GM18505 (cell line): Measurements from ENCODE around the gene RAB44.
"Not testable (repeated sequence)": the region's sequence is repeated elsewhere in the genome, so short reads cannot be mapped to it uniquely, and the experiment has no call there.

Source experiments
- ATAC-seq: cut with Tn5 transposase; IDR thresholded peaks from one replicate; pipeline ENCODE4 v1.9.1; 2021; ENCODE audit not compliant: unreplicated experiment
- POLR2A ChIP-seq: IDR thresholded peaks from 4 replicates; pipeline ENCODE4 v1.6.1; 2011; ENCODE audit warnings: borderline replicate concordance; ENCODE audit not compliant: insufficient read depth, insufficient read length; ENCODE audit errors: extremely low read depth

Gene RAB44

DNA sequence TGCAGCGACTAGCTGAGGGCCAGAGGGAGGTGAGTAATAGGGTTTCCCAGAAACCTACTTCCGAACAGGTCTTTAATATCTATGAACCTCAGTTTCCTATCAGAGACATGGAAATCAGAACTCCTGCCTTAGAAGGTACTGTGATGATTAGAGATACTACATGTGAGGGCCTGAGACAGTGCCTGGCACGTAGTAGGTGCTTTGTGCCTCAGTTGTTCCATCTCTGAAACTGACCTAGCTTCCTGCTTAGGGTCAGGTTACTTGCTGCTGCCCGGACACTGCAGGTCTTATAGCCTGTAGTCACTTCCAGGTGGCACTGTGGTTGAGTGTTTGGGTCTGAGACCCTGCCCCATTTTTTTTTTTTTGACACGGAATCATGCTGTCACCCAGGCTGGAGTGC, 20.9 kb downstream of the RAB44 start:
- TF ChIP-seq POLR2A, result no peak
- no peak for ATAC-seq

DNA sequence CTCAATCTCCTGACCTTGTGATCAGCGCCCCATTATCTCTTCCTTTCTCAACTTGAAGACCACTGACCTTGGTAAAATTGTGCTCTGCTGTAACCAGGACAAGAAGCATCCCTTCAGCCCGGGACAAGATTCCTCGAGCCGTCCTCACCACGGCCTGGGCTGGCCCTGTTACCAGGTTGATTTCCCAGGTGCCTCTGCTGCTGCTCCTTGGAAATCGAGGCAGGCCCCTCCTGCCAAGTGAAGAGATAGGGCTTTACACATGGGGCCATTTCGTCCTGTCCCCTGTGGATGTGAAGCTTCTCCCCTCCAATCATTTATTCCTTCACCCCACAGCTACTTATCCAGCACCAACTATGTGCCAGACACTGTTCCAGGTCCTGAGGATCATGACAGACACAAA, 21.5 kb downstream of the RAB44 start:
- no peak for TF ChIP-seq POLR2A
- no peak for ATAC-seq

DNA sequence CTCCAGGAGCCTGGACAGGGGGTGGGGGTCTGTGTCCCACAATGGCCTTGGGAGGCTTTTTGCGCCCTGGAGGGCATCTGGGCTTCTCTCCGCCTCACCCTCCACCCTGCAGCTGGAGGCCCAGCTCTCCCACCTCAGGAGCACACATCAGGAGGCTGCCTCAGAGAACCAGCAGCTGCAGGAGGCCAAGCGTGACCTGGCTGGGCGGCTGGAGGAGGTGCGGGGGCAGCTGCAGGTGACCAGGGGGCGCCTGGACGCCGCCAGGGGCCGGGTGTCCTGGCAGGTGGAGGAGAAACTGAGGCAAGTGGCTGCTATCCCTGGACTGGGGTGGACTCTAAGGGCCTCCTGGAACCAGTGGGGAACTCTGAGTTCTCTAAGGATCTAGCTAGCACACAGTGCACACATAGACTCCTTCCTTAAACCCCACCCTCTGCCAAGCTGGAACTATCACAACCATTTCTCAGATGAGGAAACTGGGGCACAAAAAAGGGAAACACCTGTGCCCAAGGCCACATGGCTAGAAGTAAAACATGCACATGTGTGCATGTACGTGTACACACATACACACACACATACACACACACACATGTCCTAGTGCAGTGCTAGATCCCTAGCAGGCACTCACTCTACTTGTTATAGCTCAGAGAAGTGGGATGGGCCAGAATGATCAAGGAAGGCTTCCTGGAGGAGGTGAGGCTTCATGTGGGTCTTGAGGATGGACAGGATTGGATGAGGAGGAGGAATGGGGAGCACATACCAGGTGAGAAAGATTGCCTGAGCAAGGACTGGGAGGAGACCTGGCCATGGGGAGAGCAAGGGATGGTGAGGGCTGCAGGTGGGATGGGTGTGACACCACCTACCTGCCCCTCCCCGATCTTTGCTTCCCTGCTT, 22.9 kb downstream of the RAB44 start:
- ATAC-seq, result no peak
- no peak for TF ChIP-seq POLR2A

DNA sequence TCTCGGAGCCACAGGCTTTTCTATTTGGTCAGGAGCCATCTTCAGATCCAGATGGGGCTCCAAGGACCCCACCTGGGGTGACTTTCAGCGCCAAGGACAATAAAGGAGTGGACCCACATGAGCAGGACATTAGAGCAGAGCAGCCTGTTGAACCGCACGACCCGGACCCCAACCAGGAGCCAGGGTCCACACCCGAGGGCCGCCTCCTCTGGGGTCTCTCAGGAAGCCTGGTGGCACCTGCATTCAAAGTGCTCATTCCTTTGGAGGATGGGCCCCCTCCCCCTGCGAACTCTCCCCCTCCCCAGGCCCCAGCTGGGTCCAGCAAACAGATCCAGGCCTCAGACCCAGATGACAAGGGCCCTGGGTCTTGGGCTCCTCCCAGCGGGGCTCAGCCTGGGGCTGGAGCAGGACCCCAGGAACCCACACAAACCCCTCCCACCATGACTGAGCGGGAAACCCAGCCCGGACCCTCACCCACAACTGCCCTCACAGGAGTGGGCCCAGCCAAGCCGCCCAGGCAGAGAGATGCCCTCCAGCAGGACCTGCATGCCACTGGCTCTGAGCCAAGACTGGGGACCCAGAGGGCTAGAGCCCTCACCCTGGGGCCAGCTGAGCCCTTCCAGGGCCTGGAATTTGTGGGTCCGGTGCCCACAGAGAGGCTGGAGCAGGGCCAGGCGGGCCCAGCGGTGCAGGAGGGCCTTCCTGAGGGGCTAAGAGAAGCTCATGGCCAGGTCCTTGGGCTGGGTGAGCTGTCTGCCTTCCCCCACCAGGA, 23.9 kb downstream of the RAB44 start:
- TF ChIP-seq POLR2A, result no peak
- no peak for ATAC-seq

DNA sequence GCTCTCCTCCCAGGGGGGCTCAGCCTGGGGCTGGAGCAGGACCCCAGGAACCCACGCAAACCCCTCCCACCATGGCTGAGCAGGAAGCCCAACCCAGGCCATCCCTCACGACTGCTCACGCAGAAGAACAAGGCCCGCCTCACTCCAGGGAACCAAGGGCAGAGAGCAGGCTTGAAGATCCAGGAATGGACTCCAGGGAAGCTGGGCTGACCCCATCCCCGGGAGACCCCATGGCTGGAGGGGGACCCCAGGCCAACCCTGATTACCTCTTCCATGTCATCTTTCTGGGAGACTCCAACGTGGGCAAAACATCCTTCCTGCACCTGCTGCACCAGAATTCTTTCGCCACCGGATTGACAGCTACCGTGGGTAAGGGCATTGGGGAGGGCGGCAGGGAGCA, 24.7 kb downstream of the RAB44 start:
- no peak for ATAC-seq
- TF ChIP-seq POLR2A, result no peak

DNA sequence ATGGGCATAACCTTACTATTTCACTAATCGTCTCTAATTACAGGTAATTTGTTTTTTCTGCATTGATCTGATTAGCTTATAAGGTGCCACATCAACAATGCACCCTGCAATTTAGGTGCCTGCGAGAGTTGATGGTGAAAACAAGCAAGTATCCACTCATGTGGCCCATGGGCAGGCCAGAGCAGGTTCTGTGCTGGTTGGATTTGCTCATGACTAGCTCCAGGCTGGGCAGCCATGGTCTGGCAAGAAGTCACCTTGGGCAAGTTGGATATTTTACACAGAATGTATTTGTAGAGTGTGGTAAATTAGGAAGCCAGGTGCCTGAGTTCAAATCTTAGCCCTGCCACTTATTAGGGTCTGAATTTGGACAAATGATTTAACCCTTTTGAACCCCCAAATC, 25.3 kb downstream of the RAB44 start:
- no peak for TF ChIP-seq POLR2A

DNA sequence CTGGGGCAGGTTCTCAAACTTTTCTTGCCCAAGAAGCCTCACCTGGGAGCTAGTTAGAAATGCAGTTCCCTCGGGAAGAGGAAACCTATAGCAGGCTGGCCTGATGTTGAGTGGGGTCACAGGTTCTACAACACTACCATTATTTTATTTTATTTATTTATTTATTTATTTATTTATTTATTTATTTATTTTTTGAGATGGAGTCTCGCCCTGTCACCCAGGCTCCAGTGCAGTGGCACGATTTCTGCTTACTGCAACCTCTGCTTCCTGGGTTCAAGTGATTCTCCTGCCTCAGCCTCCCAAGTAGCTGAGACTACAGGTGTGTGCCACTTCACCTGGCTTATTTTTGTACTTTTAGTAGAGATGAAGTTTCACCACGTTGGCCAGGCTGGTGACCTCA, 26.4 kb downstream of the RAB44 start:
- not testable (repeated sequence) for ATAC-seq

More for the DNA sequence above, 25.3 kb downstream of the RAB44 start:
- no peak for ATAC-seq

DNA sequence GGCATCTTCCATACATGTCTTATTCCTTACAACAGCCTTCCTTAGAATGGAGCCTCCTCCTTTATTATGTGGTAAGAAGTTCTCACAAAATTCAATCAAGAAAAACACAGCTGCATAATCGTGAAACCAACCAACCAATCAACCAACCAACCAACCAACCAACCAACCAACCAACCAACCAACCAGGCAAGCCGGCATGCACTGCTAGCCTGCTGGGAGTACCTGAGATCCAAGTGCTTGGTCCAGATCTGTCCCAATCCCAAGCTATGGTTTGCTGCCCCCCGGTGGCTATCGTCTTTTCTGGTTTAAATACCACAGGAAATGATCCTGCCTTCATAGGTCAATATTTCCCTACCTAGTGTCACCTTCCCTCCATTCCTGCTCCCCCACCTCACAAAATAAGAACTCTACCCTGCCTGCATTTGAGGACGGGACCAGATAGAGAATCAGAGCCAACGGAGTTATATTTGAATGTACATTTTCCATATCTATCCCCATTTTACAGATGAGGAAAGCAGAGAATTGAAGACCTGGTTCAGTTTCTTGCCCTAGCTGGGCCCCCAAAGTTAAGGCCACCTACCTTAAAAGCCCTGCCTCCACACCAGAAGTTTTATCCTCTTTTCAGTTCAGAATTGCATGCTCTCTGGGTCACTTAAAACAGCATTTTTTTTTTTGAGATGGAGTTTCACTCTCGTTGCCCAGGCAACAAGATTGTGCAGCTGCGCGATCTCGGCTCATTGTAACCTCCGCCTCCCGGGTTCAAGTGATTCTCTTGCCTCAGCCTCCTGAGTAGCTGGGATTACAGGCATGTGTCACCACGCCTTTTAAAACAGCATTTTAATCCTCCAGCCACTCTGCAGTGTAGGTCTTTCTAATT, 27.1 kb downstream of the RAB44 start:
- no peak for ATAC-seq
- TF ChIP-seq POLR2A, result no peak

DNA sequence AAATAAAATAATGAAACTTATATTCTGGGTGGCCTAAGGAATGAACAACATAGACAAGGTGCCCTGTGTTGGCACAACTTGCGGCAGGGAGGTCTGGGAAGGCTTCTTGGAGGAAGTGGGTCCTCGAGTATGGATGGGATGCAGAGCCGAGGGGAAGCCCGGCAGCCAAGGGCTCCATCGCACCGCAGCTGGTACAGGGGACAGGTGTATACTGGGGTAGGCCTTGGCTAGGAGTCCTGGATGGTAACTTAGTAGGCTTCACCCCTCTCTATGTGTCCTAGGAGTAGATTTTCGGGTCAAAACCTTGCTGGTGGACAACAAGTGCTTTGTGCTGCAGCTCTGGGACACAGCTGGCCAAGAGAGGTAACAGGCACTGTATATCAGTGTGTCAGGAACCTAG, 28.0 kb downstream of the RAB44 start:
- ATAC-seq, result no peak
- no peak for TF ChIP-seq POLR2A

DNA sequence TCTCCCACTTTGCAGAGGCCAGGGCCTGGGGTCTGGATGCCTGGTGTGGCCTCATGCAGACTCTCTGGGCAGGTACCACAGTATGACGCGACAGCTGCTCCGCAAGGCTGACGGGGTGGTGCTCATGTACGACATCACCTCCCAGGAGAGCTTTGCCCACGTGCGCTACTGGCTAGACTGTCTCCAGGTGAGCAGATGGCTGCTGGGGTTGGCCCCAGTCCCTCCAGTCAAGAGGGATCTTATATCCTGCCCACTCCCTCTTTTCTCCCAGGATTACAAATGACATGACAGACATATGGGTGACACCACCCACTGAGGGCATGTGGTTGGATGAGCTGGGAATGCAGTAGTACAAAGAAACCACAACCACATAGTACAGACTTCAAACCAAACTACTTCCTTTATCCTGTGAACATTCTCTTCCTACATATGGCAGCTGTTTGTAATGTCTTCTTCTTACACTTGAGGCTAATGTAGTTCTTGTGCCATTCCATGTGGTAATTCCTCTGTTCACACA, 29.9 kb downstream of the RAB44 start:
- ATAC-seq, result no peak

DNA sequence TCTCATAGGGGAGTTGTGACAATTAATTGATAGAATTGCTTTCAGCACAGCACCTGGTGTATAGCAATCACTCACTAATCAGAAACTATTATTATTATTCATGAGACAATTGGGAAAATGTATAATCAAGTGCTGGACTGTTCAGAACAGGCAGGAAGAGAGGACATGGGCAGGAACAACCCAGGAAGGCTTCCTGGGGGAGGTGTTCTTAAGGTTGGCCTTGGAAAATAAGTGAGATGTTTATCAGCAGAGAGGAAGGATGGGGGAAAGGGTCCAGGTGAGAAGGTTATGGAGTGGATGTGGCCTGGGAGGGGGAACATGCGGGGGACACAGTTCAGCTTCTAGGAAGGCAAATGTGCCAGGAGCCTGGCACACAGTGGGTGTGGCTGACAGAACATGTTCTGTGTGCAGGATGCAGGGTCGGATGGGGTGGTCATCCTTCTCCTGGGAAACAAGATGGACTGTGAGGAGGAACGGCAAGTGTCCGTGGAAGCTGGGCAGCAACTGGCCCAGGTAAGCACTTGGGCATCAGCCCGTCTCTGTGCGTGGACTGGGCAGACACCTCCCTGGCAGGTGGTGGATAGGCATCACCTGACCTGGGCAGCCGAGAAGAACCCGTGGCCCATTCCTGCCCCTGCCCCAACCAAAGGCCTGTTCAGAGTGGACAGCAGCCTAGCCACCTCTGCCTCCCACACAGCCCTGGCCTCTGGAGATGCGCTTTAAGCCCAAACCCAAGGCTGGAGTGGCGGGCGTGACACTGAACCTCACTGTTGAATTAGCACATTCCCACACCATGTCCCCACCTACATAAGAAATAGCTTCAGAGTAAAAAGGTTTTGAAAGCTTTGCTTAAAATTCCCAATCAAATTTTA, 30.9 kb downstream of the RAB44 start:
- ATAC-seq, result no peak

More for the DNA sequence above, 29.9 kb downstream of the RAB44 start:
- TF ChIP-seq POLR2A, result no peak

DNA sequence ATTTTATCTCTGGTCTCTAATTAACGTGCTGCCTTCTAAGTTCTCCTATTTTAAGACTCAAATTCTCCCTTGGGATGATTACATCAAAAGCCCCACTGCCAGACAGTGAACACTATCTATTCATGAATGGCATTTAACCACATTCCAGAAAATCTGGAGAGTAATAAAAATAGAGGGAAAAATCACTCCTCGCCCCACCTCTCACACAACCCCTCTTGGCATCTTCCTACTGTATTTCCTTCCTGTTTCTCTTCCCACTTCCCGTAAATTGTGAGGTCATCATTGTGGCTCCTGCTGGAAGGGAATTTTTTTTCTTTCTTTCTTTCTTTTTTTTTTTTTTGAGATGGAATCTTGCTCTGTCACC, 31.5 kb downstream of the RAB44 start:
- TF ChIP-seq POLR2A, result no peak
- no peak for ATAC-seq

More for the DNA sequence above, 30.9 kb downstream of the RAB44 start:
- TF ChIP-seq POLR2A, result no peak
